ENCODE results near the gene BET1L. TPM values are rescaled to one million over a fixed set of nuclear protein-coding genes. Genes with fewer than 3 reads are reported as not detected.
"Not testable (repeated sequence)": the region's sequence is repeated elsewhere in the genome, so short reads cannot be mapped to it uniquely, and the experiment has no call there.

BET1L gene
- total RNA-seq, 1 experiment from 2014 or later = 29.3 TPM

DNA sequence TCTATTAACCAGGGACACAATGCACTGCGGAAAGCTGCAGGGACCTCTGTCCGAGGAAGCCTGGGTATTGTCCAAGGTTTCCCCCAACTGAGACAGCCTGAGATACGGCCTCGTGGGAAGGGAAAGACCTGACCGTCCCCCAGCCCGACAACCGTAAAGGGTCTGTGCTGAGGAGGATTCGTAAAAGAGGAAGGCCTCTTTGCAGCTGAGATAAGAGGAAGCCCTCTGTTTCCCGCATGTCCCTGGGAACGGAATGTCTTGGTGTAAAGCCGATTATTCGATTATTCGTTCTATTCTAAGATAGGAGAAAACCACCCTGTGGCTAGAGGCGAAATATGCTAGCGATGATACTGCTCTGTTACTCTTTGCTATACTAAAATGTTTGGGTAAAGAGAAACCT lies 5.2 kb downstream of the BET1L start:
- in situ Hi-C loops (cut with HindIII; ENCODE audit: low sequenced_read_pairs) = no loop called here
- DNase-seq (ENCODE audit: low spot score) = no peak

DNA sequence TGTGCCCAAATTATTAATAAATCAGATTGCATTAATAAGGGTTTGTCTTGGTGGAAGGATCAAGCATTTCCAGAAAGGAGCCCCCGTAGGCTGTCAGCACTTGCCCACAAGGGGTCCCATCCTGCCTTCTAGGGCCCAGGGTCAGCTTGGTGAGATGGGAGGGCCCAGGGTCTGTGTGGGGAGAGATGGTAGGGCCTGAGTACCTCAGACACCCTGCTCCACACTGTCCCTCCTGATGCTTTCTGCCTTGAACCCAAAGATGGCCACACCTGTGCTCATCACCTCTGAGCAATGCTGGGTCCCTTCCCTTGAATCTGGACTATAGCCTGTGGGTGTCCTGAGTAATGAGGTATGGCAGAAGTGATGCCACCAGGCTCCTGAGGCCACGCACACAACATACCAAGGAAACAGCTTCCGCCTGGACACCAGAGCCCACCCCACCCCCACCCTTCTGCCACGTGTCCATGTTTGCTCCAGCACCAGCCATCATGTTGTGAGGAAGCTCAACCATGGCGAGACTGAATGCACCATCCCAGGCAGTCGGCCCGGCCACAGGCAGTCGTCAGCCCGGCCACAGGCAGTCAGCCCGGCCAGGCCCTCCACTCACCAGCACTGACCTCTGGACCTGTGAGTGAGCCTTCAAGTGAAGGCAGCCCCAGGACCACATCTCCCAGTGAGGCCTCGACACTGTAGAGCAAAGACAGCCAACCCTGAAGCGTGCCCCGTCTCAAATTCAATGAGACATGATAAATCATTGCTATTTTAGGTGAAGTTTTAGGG lies 6.8 kb downstream of the BET1L start:
- DNase-seq (ENCODE audit: low spot score) = no peak
- in situ Hi-C loops (cut with HindIII; ENCODE audit: low sequenced_read_pairs) = no loop called here

- DNase-seq (ENCODE audit: low spot score) = peak; percentile 22
- in situ Hi-C loops (cut with HindIII; ENCODE audit: low sequenced_read_pairs) = no loop called here
Measured at GRCh38 chr11:199782-200181, 7.4 kb downstream of the BET1L start.

DNA sequence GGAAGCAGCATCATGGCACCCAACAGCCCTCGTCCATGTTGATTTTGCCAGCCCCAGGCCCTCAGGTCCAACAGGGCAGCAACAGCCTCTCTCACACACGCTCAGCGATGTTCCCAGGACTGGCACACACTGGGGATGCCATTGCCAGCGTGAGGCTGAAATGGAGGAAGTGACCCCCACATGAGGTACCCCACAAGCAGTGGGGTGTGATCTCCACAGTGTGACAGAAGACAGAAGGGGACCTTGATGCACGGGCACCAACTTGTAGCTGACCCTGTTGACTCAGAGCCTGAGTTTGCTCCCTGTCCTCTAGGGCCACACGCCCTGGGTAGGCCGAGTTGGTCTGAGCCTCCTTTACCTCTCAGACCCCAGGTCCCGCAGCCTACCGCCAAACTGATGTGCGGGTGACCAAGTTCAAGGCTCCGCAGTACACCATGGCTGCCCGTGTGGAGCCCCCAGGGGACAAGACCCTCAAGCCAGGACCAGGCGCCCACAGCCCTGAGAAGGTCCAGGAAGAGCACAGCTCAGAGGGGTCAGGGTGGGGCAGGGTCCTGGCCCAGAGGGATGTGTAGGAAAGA lies 8.1 kb downstream of the BET1L start:
- in situ Hi-C loops (cut with HindIII; ENCODE audit: low sequenced_read_pairs) = no loop called here
- DNase-seq (ENCODE audit: low spot score) = no peak

DNA sequence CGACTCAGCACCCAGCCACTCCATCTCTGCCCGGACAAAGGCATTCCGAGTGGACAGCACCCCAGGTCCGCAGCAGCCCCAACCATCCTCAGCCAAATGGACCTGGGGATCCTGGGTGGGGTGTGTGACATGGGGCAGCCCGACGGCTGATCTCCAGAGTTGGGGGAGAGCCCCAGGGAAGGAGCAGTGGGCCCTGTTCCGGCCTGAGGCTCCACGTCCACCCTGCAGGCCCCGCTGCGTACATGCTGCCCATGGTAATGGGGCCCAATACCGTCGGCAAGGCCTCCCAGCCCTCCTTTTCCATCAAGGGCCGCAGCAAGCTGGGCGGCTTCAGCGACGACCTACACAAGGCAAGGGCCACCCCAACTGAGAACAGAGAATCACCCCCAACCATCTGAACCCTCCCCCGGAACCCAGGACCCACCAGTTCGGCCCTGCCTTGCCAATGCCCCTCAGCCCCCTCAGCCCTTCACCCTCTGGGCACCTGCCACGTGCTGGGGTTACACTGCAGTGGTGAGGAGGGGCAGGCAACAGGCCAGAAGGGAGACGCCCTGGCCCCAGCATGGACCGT lies 8.9 kb downstream of the BET1L start:
- in situ Hi-C loops (cut with HindIII; ENCODE audit: low sequenced_read_pairs) = no loop called here
- DNase-seq (ENCODE audit: low spot score) = no peak

DNA sequence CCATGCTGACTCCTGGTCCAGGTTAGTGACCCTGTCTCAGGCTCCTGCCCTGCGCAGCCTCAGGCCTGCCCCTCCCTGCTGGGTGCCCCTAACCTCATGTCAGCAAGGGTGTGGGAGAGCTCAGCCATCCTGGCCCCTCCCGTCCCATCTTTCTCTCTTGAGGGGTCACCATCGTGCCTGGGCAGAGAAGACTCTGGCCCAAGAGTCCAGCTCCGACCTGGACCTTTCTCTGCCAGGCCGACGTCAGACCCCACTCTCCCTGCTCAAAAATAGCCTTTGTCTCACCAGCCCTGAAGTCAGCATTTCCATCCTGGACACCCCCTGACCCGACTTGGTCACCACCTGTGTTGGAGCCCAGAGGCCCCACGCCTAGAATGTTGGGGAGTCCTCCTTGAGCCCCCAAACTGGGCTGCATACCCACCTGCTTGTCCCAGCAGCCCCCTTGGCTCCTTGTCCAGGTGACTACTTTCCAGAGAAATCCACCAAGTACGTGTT lies 9.4 kb downstream of the BET1L start:
- DNase-seq (ENCODE audit: low spot score) = no peak
- in situ Hi-C loops (cut with HindIII; ENCODE audit: low sequenced_read_pairs) = no loop called here

- no peak for DNase-seq (ENCODE audit: low spot score)
Measured at GRCh38 chr11:196786-197731, 10.1 kb downstream of the BET1L start.

DNA sequence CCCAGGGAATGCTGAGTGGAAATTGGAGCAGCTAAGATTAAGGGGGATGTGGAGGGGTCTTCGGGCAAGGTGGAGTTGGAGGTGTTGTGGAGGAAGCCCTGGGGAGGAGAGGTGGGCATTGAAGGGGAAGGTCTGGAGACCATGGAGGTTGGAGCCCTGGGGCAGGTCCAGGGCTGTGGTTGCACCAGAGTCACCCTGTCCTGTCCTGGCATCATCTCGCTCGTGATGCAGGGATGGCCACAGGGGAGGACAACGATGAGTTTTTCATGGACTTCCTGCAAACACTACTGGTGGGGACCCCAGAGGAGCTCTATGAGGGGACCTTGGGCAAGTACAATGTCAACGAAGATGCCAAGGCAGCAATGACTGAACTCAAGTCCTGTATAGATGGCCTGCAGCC lies 13.7 kb downstream of the BET1L start:
- in situ Hi-C loops (cut with HindIII; ENCODE audit: low sequenced_read_pairs) = not testable (repeated sequence)

More at GRCh38 chr11:196786-197731, 10.1 kb downstream of the BET1L start:
- in situ Hi-C loops (cut with HindIII; ENCODE audit: low sequenced_read_pairs) = no loop called here

GRCh38 chr11:192674-193128 lies 14.5 kb downstream of the BET1L start, which contains the start of gene SCGB1C1:
SCGB1C1 (plus strand) TSS chr11:193078; CDS start chr11:193100, 22 bp downstream.
- DNase-seq (ENCODE audit: low spot score); in situ Hi-C loops (cut with HindIII; ENCODE audit: low sequenced_read_pairs): not testable (repeated sequence)

More for the DNA sequence above, 13.7 kb downstream of the BET1L start:
- not testable (repeated sequence) for DNase-seq (ENCODE audit: low spot score)

- in situ Hi-C loops (cut with HindIII; ENCODE audit: low sequenced_read_pairs); DNase-seq (ENCODE audit: low spot score): not testable (repeated sequence)
Measured at GRCh38 chr11:191490-192478, 15.4 kb downstream of the BET1L start.

DNA sequence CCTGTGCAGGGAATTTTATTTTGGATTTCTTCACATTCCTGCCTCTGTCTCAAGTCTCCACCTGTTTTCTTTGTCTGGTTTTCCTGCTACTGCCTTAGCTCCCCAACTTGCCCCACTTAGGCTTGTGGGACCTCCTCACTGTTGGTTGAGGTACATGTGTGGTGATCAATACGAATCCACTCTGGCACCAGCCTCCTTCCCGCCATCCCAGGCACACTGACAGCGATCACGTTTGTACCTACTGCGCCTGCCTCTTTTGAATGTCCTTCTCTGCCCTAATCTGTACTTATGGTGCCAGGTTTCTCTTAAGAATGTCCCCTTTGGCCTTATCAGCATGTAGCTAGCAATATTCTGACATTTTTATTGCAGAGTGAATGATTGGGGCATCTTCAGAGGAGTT lies 16.7 kb downstream of the BET1L start:
- in situ Hi-C loops (cut with HindIII; ENCODE audit: low sequenced_read_pairs); DNase-seq (ENCODE audit: low spot score): not testable (repeated sequence)

GRCh38 chr11:189843-190311 lies 17.3 kb downstream of the BET1L start:
- DNase-seq (ENCODE audit: low spot score); in situ Hi-C loops (cut with HindIII; ENCODE audit: low sequenced_read_pairs): not testable (repeated sequence)

GRCh38 chr11:189200-189783 lies 17.9 kb downstream of the BET1L start:
- peak; percentile 52 for DNase-seq (ENCODE audit: low spot score)
- in situ Hi-C loops (cut with HindIII; ENCODE audit: low sequenced_read_pairs) = not testable (repeated sequence)

- DNase-seq (ENCODE audit: low spot score); in situ Hi-C loops (cut with HindIII; ENCODE audit: low sequenced_read_pairs): not testable (repeated sequence)
Measured at GRCh38 chr11:180242-180641, 27.0 kb downstream of the BET1L start.

All from G401 (cell line).